Smooth muscle cell (in vitro differentiated cells): ENCODE data around the gene TPD52L2. TPM values are rescaled to one million over a fixed set of nuclear protein-coding genes. Genes with fewer than 3 reads are reported as not detected.
"Not testable (repeated sequence)": the region's sequence is repeated elsewhere in the genome, so short reads cannot be mapped to it uniquely, and the experiment has no call there.

Experiments
- DNase-seq: peaks from one replicate; lab custom pipeline; 2025; ENCODE audit not compliant: unreplicated experiment; lab: John Stamatoyannopoulos, UW
- H2AFZ ChIP-seq: fragments of 200-600 bp; sonication (generic); 2 replicates; pipeline ENCODE4 v1.6.0; 2016; ENCODE audit warnings: antibody characterized with exemption, low read depth, mild to moderate bottlenecking
- H3F3A ChIP-seq: fragments of 200-600 bp; sonication (generic); 2 replicates; pipeline ENCODE4 v1.6.0; 2017; ENCODE audit warnings: antibody characterized with exemption, low read depth
- H3K27ac ChIP-seq: fragments of 200-600 bp; sonication (generic); 2 replicates; pipeline ENCODE4 v1.5.1; 2016; ENCODE audit warnings: low read depth, mild to moderate bottlenecking
- H3K27me3 ChIP-seq: fragments of 200-600 bp; sonication (generic); 2 replicates; pipeline ENCODE4 v1.6.1; 2016; ENCODE audit warnings: low read depth, mild to moderate bottlenecking
- H3K36me3 ChIP-seq: fragments of 200-600 bp; sonication (generic); 2 replicates; pipeline ENCODE4 v1.5.1; 2016; ENCODE audit warnings: low read depth
- H3K4me1 ChIP-seq: fragments of 200-600 bp; sonication (generic); 2 replicates; pipeline ENCODE4 v1.5.1; 2016; ENCODE audit warnings: low read depth
- H3K4me2 ChIP-seq: fragments of 200-600 bp; sonication (generic); 2 replicates; pipeline ENCODE4 v1.6.0; 2016; ENCODE audit warnings: mild to moderate bottlenecking
- H3K4me3 ChIP-seq: fragments of 200-600 bp; sonication (generic); 2 replicates; pipeline ENCODE4 v1.5.1; 2016; ENCODE audit warnings: mild to moderate bottlenecking
- H3K79me2 ChIP-seq: fragments of 200-600 bp; sonication (generic); 2 replicates; pipeline ENCODE4 v1.6.0; 2016; ENCODE audit warnings: low read depth, mild to moderate bottlenecking
- H3K9ac ChIP-seq: fragments of 200-600 bp; sonication (generic); 2 replicates; pipeline ENCODE4 v1.6.0; 2016; ENCODE audit warnings: low read depth
- H3K9me3 ChIP-seq: fragments of 200-600 bp; sonication (generic); replicated peaks from 2 replicates; pipeline ENCODE4 v1.5.1; 2016; ENCODE audit warnings: low read depth
- H4K20me1 ChIP-seq: fragments of 200-600 bp; sonication (generic); 2 replicates; pipeline ENCODE4 v1.6.0; 2016; ENCODE audit warnings: low read depth
- WGBS: methylation state at CpG from one replicate; pipeline ENCODE4 v1.1.7; 2016; ENCODE audit warnings: low lambda C conversion rate; 5-methylcytosine and 5-hydroxymethylcytosine counted together
- polyA plus RNA-seq: library from polyadenylated mRNA; unstranded; fragments of >200 nt; fragmentation: Nextera tagmentation; extraction: Ambion mirVana; gene quantifications from 2 replicates; pipeline ENCODE4 v1.2.1, GENCODE V29; 2016
- total RNA-seq: library from RNA; depleted of rRNA; stranded (reverse); fragments of >200 nt; gene quantifications from 2 replicates; pipeline ENCODE4 v1.2.3, GENCODE V29; 2014
- TF ChIP-seq, protein P1 (sequence below): fragments of 200-600 bp; sonication (generic); IDR thresholded peaks from 2 replicates; pipeline ENCODE4 v1.5.1; 2017; ENCODE audit warnings: borderline replicate concordance, mild to moderate bottlenecking, antibody characterized with exemption; ENCODE audit not compliant: insufficient read depth, poor library complexity, severe bottlenecking

TPD52L2 gene
- total and polyA plus RNA-seq, 2 experiments from 2014 or later, result 74.4 to 93.8 TPM

DNA sequence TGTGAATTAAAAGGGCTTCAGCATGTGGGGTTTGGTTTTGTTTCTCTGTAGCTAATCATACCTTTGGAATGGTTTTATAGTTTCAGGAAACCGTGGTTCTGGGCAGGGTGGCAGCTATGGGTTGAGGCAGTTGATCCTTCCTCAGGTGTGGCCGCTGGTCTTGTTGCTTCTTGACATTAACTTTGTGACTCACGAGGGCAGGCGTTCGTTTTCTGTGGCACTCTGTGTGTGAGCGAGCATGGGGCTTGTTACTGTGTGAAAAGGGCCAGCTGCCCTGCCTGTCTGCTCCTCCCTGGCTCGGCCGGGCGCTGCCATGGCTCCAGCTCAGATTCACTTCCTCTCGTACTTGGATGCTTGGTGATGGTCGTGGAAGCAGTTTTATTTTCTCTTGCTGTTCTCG is 46.1 kb downstream of the TPD52L2 start:
- Histone ChIP-seq H2AFZ (no peak overlapping the region), H3K9ac (no peak overlapping the region), H3K4me1 (peaks cover 4% of the 10 kb centered on the region), H3K27ac (peak overlapping the region; percentile 31), H3K4me2 (no peak overlapping the region), H3K27me3 (no peaks in the 10 kb centered on the region), H3K36me3 (no peaks in the 10 kb centered on the region), H3F3A (no peaks in the 10 kb centered on the region), H3K79me2 (peaks cover 98% of the 10 kb centered on the region), H4K20me1 (peaks cover 100% of the 10 kb centered on the region), H3K9me3 (no peaks in the 10 kb centered on the region), H3K4me3 (no peak overlapping the region)
- WGBS, result 80% methylated on average over 12 of the region's 12 CpGs
- TF ChIP-seq, protein P1, sequence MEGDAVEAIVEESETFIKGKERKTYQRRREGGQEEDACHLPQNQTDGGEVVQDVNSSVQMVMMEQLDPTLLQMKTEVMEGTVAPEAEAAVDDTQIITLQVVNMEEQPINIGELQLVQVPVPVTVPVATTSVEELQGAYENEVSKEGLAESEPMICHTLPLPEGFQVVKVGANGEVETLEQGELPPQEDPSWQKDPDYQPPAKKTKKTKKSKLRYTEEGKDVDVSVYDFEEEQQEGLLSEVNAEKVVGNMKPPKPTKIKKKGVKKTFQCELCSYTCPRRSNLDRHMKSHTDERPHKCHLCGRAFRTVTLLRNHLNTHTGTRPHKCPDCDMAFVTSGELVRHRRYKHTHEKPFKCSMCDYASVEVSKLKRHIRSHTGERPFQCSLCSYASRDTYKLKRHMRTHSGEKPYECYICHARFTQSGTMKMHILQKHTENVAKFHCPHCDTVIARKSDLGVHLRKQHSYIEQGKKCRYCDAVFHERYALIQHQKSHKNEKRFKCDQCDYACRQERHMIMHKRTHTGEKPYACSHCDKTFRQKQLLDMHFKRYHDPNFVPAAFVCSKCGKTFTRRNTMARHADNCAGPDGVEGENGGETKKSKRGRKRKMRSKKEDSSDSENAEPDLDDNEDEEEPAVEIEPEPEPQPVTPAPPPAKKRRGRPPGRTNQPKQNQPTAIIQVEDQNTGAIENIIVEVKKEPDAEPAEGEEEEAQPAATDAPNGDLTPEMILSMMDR, result no peak
- no peak for DNase-seq

DNA sequence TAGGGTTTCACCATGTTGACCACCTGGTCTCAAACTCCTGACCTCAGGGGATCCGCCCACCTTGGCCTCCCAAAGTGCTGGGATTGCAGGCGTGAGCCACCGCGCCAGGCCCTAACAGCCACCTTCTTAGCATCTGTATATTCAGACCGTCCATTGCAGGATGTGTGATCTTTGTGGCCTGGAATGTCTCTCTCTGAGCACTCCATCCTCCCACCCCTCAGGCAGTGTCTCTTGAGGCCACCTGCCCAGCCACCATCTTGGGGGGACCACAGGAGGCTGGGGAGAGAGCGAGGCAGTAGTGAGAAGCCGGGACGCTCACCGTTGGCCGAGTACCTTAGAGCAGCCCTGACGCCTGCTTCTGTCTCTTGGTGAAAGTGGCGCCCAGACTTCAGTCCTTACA is 48.7 kb downstream of the TPD52L2 start:
- TF ChIP-seq, protein P1, result no peak
- H3K9me3 ChIP-seq, result no peaks in the 10 kb centered on the region
- no peaks in the 10 kb centered on the region for H3K36me3 ChIP-seq
- H3K9ac ChIP-seq, result no peak overlapping the region
- H3K27me3 ChIP-seq, result no peaks in the 10 kb centered on the region
- H2AFZ ChIP-seq, result no peak overlapping the region
- peaks cover 4% of the 10 kb centered on the region for H3K4me1 ChIP-seq
- peaks cover 100% of the 10 kb centered on the region for H4K20me1 ChIP-seq
- H3K27ac ChIP-seq, result no peak overlapping the region
- no peak overlapping the region for H3K4me2 ChIP-seq
- 94% methylated on average over 12 of the region's 12 CpGs for WGBS
- H3K79me2 ChIP-seq, result peaks cover 98% of the 10 kb centered on the region
- no peak overlapping the region for H3K4me3 ChIP-seq
- H3F3A ChIP-seq, result no peaks in the 10 kb centered on the region
- no peak for DNase-seq

GRCh38 chr20:63915471-63915870 is 50.4 kb downstream of the TPD52L2 start:
- no peaks in the 10 kb centered on the region for H3K36me3 ChIP-seq
- no peak overlapping the region for H2AFZ ChIP-seq
- H3F3A ChIP-seq, result no peaks in the 10 kb centered on the region
- no peak for DNase-seq
- H3K4me2 ChIP-seq, result no peak overlapping the region
- H3K27ac ChIP-seq, result no peak overlapping the region
- TF ChIP-seq, protein P1, result no peak
- peaks cover 91% of the 10 kb centered on the region for H3K79me2 ChIP-seq
- no peak overlapping the region for H3K4me3 ChIP-seq
- no peaks in the 10 kb centered on the region for H3K27me3 ChIP-seq
- no peaks in the 10 kb centered on the region for H3K9me3 ChIP-seq
- H3K4me1 ChIP-seq, result peaks cover 4% of the 10 kb centered on the region
- WGBS, result 100% methylated on average over 6 of the region's 6 CpGs
- peaks cover 93% of the 10 kb centered on the region for H4K20me1 ChIP-seq
- no peak overlapping the region for H3K9ac ChIP-seq

GRCh38 chr20:63916371-63916939 is 51.4 kb downstream of the TPD52L2 start:
- H3K27ac ChIP-seq, H3K4me2 ChIP-seq, H3K4me1 ChIP-seq, DNase-seq, H3F3A ChIP-seq, H3K9me3 ChIP-seq, H3K9ac ChIP-seq, H3K27me3 ChIP-seq, H3K36me3 ChIP-seq, H2AFZ ChIP-seq, H3K4me3 ChIP-seq: not testable (repeated sequence)
- WGBS, result 89% methylated on average over 8 of the region's 8 CpGs
- H3K79me2 ChIP-seq, result peaks cover 91% of the 10 kb centered on the region
- peaks cover 93% of the 10 kb centered on the region for H4K20me1 ChIP-seq
